PFSK-1 (cell line): ENCODE measurements around the gene WIZ.

Source experiments
- SIN3A ChIP-seq: IDR thresholded peaks from 2 replicates; pipeline ENCODE4 v1.6.1; 2012; ENCODE audit warnings: mild to moderate bottlenecking, low read length, moderate library complexity, borderline replicate concordance; ENCODE audit not compliant: insufficient read depth
- TAF1 ChIP-seq: IDR thresholded peaks from 2 replicates; pipeline ENCODE4 v1.6.1; 2012; ENCODE audit warnings: low read length, control low read depth, borderline replicate concordance; ENCODE audit not compliant: insufficient read depth
- TF ChIP-seq, protein P1 (sequence below), 2 experiments: IDR thresholded peaks; 2 replicates each; pipeline versions ENCODE4 v1.6.1 to v1.8.0; 2011 to 2012; ENCODE audit warnings: low read depth in 2 of 2, low read length in 2 of 2, control low read depth in 1 of 2, inconsistent platforms in 1 of 2, mild to moderate bottlenecking in 1 of 2, moderate library complexity in 1 of 2; ENCODE audit not compliant: insufficient read depth in 1 of 2

GRCh38 chr19:15436012-15436825 lies 13.5 kb downstream of the WIZ start:
- TF ChIP-seq, protein P1, sequence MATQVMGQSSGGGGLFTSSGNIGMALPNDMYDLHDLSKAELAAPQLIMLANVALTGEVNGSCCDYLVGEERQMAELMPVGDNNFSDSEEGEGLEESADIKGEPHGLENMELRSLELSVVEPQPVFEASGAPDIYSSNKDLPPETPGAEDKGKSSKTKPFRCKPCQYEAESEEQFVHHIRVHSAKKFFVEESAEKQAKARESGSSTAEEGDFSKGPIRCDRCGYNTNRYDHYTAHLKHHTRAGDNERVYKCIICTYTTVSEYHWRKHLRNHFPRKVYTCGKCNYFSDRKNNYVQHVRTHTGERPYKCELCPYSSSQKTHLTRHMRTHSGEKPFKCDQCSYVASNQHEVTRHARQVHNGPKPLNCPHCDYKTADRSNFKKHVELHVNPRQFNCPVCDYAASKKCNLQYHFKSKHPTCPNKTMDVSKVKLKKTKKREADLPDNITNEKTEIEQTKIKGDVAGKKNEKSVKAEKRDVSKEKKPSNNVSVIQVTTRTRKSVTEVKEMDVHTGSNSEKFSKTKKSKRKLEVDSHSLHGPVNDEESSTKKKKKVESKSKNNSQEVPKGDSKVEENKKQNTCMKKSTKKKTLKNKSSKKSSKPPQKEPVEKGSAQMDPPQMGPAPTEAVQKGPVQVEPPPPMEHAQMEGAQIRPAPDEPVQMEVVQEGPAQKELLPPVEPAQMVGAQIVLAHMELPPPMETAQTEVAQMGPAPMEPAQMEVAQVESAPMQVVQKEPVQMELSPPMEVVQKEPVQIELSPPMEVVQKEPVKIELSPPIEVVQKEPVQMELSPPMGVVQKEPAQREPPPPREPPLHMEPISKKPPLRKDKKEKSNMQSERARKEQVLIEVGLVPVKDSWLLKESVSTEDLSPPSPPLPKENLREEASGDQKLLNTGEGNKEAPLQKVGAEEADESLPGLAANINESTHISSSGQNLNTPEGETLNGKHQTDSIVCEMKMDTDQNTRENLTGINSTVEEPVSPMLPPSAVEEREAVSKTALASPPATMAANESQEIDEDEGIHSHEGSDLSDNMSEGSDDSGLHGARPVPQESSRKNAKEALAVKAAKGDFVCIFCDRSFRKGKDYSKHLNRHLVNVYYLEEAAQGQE (IDR thresholded peaks at IDR 0.05; ENCODE audit: insufficient read depth in 1 of 2, low read depth in 2 of 2, low read length in 2 of 2), result no peak
- TF ChIP-seq TAF1 (no peak), SIN3A (no peak)
